Activated naive CD4-positive, alpha-beta T cell treated with Interleukin-2 at 50 U/mL for 16 hours (primary cell): ENCODE data around the gene NKD1.

Source experiments
- DNase-seq: peaks from one replicate; pipeline ENCODE4 v3.0.0-alpha.2; 2020

Gene NKD1

DNA sequence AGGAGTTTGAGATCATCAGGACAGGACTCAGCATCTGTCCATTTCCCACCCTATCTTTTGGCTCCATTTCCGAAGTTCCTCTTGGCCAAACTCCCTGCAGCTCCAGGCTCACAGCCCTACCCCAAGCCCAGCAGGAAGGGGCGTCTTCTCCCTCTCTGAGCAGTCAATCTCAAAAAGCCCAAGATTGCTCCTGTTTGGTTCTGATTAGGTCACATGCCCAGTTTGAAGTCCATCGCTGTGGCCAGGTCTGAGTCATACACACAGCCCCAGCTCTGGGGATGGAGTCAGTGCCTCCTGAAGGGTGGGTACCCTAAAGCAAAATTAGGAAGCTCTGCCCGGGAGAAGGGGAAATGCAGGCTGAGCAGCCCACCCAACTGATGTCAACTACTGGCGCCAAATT lies 109.0 kb downstream of the NKD1 start:
- no peak for DNase-seq

DNA sequence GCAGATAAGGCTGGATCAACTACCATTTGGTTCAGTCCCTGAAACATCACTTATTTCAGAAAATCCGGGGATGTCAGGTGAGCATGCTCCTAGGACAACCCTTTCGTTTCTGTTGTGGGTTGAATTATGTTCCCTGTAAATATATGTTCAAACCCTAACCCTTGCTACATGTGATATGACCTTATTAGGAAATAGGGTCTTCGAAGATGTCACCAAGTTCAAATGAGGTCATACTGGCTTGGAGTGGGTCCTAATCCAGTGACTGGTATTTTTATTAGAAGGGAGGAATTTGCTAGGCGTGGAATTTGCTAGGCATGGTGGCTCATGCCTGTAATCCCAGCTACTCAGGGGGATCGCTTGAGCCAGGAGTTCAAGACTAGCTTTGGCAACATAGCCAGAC lies 111.6 kb downstream of the NKD1 start:
- no peak for DNase-seq

DNA sequence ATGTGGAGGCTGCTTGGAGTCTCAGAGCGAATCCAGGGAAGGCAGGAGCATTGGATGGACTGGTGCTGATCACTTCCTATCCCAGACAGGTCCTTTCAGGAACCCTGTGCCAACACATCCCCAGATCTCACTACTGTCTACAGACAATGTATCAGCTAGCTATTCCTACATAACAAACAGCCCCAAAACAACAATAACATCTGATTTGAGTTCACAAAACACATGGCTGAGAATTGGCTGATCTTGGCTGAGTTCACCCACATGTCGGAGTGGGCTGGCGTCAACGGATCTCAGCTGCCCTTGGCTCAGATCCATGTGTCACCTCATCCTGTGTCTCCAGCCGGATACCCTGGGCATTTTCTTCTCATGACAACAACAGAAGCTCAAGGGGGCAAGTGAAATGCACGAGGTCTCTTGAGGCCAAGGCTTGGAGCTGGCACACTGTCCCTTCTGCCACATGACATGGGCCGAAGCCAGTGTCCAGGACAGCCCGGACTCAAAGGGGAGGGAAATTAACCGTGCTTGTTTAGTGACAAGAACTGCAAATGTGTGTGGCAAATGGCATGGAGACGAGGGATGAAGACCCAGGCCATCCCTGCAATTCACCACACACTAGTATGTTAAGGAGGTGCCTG lies 114.2 kb downstream of the NKD1 start:
- no peak for DNase-seq

DNA sequence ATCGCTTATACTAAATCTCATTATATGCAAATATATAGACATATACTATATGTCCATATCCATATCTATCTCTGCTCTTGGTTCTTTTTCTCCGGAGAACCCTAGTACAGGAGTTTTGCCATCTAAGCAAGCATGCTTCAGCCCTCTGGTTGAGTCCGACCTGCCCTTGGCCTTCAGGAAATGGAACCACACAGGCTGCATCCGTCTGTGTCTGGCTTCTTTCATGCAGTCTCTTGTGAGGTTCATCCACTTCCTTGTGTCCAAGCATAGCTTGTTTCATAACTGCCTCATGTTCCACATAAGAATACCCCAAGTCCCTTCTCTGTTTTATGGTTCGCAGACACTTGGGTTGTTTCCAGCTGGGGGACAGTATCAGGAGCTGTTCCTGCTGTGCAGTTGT lies 116.1 kb downstream of the NKD1 start:
- no peak for DNase-seq

DNA sequence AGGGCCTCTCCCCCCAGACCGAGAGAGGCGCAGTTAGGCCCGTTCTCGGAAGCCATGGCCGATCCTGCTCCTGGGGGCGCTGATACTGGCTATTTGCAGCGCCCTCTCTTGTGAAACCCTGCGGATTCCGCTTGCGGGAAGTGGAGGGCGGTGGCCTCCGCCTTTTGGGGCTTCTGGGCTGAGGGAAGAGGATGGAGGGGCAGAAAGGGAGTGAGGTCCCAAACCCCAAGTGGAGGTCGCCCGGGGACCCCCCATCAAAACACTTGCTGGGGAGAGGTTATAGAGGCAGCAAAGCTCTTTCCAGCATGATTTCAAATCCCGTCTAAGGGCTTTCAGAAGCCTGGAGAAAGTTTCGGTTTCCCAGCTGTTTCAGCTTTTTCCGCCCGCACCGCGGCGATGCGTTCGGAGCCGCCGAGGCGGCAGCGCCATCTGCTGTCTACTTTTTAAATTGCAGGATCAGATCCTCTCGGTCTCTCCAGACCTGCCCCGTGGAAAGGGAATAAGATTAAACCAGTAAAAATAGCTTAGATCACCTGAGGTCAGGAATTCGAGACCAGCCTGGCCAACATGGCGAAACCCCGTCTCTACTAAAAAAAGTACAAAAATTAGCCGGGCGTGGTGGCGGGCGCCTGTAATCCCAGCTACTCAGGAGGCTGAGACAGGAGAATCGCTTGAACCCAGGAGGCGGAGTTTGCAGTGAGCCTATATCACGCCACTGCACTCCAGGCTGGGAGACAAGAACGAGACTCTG lies 117.1 kb downstream of the NKD1 start:
- peak; percentile 82 for DNase-seq

DNA sequence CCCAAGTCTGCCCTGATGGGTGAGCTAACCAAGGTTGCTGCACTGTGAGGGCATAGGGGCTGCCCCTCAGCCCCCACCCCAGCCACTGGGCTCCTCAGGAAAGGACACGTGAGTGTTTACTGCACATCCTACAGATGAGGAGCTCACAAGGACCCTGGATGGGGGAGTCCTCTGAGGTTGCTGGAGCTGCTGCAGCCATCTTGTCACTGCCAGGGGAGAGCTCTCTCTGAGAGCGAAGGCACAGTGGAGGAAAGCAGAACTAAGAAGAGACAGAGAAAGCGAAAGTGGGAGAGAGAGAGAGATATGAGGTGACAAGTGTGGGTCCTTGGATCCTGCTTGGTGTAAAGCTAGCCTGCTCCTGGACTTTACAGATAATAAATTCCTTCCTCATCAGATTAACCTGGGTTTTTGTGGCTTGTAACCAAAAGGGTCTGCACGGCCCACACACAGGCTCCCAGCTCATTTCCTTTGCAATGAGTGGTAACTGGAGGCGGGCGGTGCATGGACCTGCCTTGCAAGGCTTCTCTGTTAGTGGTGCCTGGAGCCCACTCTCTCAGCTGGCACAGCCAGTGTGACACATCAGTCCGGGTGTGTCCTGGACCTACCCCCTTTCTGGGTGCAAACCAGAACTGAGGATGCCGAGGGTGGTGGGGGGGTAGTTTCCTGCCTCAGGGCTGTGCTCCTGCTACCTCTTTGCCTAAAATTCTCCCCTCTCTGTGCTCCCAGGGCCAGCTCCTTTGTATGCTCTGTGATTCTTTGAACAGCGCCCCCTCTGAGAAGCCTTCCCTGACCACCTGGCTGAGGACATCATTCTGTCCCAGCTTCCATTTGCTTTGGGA lies 118.7 kb downstream of the NKD1 start:
- peak; percentile 59 for DNase-seq

DNA sequence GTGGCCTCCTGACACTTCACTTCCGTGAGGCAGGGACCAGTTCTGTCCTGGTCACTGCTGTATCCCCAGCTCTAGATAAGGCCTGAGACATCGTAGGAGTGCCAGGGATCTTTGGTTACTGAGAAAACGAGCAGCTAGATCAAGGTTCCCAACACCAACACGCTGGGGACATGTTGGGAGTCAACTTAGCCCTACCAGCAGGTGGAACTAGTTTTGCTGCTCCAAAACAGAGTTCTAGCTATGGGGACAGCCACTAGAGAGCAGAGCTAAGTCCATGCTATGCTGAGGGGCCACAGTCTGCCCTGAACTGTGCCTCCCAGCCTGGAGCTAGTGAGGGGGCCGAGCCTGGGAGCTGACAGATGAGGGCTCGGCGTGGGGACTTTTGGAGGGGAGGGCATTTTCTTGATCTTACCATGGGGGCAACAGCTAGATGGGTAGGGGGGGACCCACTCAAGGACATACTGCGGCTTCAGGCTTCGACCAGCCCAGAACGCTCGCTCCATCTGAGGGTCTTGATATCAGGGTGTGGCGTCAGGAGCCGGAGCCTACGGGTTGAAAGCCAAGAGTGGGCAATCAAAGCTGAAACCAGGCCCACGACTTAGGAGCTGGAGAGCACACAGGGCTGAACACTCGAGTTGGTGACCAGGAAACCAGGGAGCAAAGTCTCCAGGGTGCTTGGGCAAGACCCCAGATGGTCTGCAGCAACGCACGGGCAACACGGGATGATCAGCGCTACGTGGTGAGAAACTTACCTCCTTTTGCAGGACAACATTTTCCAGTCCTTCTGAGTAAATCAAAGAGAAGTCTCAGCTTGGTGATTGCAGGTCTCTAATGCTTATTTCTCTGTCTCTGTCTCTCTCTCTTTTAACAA lies 119.5 kb downstream of the NKD1 start:
- DNase-seq: no peak

DNA sequence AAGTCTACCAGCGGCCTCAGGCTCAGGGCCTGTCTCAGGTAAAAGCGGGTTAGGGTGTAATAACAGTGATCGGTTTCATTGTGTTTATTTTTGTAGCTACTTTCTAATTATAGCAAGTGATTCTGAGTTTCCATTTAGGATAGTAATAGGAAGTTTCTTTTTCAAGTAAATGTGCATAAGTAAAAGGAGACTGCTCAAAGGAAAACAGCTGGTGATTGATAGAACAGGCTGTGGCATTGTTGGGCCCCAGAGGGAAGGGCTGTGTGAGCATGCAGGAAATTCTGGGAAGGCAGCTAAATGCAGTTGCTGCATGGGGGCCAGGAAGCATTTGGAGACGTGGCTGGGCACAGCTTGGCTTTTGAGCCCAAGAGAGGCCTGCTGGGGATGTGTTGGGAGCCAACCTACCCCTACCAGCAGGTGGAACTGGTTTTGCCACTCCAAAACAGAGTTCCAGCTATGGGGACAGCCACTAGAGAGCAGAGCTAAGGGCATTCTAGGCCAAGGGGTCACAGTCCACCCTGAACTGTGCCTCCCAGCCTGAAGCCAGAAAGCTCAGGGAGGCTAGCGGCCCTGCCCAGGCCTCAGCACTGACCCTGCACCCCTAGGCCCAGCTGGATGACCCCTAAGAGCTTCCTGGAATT lies 120.3 kb downstream of the NKD1 start:
- no peak for DNase-seq

DNA sequence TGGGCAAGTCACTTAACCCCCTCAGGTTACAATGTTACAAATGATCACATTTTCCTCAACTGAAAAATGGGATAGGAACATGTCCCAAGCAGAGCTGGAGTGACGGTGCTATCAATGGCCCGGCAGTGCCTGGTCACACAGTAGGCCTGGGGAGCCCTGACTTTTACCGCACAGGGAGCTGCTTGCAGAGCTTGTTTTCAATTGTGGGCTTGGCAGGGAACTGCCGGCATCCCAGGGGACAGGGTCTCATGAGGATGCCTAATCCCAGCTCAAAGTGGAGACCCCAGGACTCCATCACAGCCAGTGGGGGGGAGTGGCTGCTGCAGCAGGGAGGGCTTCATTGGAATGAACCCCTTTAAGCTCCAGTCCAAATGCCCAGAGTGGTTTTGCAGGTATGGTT lies 121.5 kb downstream of the NKD1 start:
- no peak for DNase-seq

DNA sequence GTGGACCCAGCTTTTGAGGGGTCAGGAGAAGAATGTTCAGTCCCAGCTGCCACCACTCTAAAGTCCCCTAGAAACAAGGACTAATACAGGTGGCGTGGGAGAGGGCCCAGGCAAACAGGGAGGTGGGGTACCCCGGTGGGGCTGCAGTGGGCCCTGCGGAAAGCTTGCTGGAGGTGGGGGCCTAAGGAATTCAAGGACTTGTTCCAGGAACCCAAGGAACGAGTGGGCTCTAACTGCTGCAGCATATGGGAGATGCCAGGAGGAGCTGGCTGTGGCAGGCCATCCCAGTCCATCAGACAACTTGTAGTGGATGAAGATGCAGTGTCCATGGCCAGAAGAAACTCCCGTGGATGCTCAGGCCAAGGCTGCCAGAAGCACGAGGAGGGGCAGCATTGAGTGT lies 122.3 kb downstream of the NKD1 start:
- no peak for DNase-seq

DNA sequence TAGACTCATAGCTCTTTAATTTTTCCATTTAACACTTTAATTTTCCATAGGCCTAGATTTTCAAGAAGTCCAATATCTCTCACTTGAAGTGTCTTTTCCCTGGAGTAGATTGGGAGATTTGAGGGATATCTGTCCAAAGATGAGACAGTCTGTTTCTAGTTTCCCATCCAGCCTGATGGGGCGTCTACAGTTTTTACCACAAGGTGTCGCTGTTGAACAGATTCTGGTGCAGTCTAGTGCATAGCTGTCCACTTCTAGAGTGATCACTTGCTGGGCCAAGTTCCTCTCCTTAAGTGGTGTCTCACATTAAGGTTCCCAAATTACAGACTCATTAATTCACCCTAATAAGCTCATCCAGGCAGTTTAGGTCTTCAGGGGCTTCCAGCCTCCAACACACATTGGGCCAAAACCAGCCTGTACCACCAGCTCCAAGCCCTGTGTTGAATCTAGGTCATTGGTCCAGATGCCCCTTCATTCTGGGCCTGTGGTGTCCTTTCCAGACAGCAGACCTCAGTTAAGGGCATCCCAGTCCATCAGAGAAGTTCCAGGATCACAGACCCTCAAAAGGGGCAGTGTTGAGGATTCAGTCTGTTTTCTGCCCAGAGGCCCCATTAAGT lies 123.6 kb downstream of the NKD1 start:
- peak; percentile 63 for DNase-seq

DNA sequence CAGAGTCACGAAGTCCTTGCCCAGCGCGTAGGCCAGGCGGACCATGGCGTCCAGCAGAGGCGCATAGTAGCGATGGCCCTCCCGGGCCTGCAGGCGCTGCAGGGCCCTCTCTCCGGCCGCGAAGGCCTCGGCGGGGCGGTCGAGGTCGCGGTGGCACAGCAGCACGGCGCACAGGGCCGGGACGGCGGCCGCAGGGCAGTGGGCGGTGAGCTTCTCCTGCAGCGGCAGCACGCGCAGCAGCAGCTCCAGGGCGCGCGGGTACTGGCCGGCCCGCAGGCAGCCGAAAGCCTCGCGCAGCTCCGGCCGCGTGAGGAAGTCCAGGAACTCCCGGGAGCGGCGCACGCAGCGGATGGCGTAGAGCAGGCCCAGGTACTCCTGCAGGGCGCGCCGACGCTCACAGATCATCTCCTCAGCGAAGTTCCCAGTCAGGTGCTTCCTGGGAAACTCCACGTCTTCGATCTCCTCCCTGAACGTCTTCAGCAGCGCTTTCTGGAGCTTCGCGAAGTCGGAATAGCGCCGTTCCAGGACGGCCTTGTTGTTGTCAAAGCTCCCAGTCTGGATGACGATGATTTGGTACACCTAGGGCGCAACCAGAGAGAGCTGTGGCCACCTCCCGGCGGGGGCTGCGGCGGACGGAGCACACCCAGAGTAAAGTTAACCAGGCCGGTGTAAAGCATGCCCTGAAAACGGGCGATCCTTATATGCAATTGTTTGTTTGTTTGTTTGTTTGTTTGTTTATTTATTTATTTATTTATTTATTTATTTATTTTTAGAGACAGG lies 125.5 kb downstream of the NKD1 start:
- no peak for DNase-seq

DNA sequence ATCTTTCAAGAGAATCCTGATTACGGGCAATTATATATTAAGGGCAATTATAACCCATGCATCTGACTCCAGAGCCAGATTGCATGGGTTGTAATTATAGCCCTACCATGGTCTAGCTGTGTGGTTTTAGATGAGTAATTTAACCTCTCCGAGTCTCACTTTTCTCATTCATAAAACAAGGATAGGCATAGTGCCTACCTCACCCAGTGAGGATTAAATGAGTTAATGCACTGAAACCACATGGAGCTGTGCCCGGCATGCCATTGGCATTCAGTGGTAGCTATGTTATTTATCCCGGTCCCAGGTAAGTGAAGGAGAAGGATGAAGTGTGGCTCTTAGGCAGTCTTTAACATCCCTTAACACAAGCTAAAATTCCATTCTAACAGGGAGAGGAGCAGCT lies 126.6 kb downstream of the NKD1 start:
- DNase-seq: no peak

DNA sequence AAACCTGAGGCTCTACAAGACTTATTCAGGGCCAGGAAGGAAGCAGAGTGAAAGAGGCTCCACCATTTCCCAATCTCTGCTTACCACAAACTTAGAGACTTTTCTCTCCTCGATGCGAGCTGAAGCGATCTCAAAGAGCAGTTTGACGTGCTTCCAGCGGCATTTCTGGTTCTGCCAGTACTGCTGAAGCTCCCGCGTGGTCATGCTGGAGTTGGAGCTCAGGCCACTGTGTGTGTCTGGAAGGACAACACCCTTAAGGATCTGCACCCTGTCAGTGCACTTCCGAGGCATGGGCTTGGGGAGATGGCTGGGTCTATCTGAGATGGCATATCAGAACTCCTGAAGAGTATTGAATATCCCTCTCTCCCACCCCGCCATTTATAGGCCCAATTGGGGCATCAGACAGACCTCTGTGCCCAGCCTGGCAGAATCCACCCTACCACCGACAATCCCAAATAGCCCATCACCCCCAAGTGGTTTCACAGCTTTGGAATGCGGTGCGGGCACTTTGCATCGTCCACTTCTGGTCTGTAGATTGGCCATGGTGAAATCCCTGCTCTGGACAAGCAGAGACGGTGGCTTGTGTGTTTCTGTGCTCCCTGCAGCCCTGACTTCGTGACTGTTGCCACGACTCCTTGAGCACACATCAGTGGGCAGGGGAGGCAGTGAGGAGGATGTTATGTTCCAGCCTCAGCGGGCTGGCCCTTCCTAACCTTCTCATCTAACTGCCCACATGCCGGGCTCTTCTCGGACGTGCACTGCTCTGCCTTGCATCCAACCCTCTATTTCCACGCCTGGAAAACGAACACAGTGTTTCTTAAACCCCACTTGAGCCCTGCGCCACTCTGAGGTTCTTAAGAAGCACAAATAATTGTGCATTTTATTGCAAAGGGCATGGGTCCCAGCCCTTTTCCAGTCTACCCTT lies 127.8 kb downstream of the NKD1 start:
- no peak for DNase-seq

DNA sequence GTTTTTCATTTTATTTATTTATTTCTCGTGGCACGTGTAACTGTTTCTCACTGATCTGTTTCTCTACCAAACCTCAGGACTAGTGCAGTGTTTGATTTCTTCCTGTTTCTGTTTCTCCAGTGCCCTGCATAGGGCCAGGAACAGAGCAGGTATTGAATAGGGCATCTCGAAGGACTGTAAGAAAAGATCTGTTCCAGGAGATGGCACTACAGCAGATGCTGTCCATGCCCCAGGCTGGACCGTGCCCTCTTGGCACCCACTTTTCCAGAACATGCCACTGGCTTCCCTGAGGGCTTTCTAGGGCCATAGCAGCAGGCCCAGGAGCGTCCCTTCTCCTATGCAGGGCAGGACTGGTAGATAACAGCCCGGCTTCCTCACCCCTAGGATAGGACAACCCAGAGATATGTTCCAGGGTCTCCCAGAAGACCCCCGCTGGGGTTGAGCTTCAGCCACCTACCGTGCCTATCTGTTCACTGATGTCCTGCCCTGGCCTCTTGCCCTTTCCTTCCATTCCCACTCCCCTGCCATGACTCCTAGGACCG lies 128.6 kb downstream of the NKD1 start:
- DNase-seq: no peak

DNA sequence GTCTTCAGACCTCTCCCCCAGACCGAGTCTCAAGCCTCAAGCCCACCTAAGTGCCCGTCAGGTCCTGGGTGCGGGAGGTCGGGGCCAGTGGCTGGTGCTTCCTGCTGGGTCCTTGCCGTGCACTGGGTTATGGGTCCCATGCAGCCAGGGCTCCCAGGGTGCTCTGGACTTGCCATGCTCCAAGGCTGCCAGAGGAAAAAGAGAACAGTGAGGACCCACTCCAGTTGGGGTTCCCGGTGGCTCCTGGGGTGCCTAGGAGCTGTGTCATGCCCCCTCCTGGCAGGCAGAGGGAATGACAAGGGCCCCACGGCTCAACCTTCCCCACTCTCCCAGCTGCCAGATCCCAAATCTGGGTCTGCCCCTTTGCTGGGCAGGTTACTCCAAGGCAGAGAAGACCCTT lies 129.2 kb downstream of the NKD1 start:
- no peak for DNase-seq

DNA sequence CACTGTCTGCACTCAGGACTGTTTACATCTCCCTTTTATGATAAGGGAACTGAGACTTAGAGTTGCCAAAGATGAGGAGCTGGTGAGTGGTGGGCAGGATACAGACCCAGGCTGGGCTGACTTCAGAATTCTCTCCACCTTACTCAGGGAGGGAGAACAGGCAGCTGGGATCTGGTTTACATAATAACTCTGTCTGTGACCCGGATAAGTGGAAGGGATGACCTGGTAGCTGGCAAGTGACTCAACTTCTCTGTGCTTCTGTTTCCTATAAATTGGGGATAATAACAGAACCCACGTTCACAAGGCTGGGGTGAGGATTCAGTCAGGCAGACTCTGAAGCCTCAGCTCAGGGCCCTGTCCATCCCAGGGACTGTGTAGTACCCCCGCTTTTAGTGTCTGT lies 130.3 kb downstream of the NKD1 start:
- no peak for DNase-seq

DNA sequence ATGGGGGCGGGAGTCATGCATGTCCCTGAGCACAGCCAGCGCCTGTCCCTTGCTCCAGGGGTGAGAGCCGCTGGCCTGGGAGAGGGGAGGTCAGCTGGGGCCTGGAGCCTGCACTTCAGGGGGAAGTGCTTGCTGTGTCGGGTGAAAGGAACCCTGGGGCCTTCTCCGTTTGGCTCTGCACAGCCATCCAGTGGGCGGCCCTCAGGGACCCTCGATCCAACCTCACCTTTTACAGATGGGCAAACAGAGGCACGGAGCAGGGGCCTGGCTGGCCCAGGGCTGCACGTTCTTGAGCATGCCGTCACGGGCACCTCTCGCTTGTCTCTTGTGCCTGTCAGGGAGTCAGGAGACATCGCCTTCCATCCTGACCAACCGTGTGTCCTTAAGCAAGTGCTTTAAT lies 131.1 kb downstream of the NKD1 start:
- DNase-seq: no peak

DNA sequence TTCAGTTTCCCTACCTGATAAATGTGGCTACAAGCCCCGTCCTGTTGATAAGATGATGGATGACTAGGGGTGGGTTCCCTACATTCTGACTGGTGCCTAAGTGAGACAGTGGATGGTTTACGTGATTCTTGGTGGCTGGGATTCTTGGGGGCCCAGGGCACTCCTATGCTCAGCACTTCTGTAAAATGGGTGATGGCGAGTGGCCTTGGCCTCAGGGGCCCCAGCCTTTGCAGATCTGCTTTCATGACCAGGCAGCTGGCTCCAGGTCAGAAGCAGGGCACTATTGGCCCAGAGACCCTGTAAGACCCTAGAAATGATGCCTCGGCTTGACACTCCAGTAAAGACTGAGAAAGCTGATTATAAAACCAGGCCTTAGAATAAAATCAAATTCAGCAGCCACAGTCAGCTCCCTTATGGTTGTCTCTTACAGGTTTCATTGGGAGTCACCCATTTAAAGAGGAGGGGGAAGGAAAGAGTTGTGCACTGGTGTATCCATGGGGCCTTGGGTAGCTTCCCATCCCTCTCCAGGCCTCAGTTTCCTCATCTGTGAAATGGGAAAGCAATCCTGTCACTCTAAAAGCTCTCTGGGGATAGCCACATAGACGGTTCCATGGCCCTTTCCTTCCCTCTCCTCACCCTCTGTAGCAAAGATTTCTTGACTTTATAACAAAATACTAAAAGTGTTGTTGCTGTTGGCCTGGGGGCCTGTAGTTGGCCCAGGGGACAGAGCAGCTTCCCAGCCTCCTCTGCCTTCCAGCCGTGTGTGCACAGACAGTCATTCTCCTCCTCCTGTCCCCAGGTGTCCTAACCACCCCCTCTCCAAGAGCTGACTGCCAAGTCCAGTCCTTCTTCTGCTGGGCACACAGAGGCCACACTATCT lies 131.7 kb downstream of the NKD1 start:
- no peak for DNase-seq
